Measurements from ENCODE around the gene RTN1.

The RTN1 gene

GRCh38 chr14:59629444-59630287 lies 240.9 kb downstream of the RTN1 start:
- H3K36me3 ChIP-seq (ENCODE audit: control insufficient read depth, low read length), result no peaks in the 10 kb centered on the region
- TF ChIP-seq, protein P1, sequence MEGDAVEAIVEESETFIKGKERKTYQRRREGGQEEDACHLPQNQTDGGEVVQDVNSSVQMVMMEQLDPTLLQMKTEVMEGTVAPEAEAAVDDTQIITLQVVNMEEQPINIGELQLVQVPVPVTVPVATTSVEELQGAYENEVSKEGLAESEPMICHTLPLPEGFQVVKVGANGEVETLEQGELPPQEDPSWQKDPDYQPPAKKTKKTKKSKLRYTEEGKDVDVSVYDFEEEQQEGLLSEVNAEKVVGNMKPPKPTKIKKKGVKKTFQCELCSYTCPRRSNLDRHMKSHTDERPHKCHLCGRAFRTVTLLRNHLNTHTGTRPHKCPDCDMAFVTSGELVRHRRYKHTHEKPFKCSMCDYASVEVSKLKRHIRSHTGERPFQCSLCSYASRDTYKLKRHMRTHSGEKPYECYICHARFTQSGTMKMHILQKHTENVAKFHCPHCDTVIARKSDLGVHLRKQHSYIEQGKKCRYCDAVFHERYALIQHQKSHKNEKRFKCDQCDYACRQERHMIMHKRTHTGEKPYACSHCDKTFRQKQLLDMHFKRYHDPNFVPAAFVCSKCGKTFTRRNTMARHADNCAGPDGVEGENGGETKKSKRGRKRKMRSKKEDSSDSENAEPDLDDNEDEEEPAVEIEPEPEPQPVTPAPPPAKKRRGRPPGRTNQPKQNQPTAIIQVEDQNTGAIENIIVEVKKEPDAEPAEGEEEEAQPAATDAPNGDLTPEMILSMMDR (IDR thresholded peaks at IDR 0.05; ENCODE audit: low read depth, low read length, poor library complexity, severe bottlenecking), result no peak
- no peak for TF ChIP-seq EZH2phosphoT487 (IDR thresholded peaks at IDR 0.05; ENCODE audit: borderline replicate concordance, low read length)
- no peak overlapping the region for H3K4me3 ChIP-seq (ENCODE audit: low read length)
- no peaks in the 10 kb centered on the region for H3K79me2 ChIP-seq (ENCODE audit: control insufficient read depth, low read length)
- H3K4me2 ChIP-seq (ENCODE audit: low read length), result no peak overlapping the region
- H3K9me3 ChIP-seq (ENCODE audit: control insufficient read depth, insufficient read depth, low read length), result no peaks in the 10 kb centered on the region
- no peaks in the 10 kb centered on the region for H3K4me1 ChIP-seq (ENCODE audit: control insufficient read depth, low read length)
- no peaks in the 10 kb centered on the region for H3F3A ChIP-seq (ENCODE audit: control insufficient read depth, insufficient read depth)
- no peaks in the 10 kb centered on the region for H3K9me2 ChIP-seq (replicated peaks; ENCODE audit: control insufficient read depth, low read length)
- H4K20me1 ChIP-seq (ENCODE audit: control insufficient read depth, insufficient read depth, low read depth, low read length), result no peaks in the 10 kb centered on the region
- peaks cover 11% of the 10 kb centered on the region; the same call in 1 of the 2 replicates for H3K27me3 ChIP-seq (ENCODE audit: control insufficient read depth, low read length)
- no peak overlapping the region for H3K27ac ChIP-seq (ENCODE audit: low read depth, low read length)

DNA sequence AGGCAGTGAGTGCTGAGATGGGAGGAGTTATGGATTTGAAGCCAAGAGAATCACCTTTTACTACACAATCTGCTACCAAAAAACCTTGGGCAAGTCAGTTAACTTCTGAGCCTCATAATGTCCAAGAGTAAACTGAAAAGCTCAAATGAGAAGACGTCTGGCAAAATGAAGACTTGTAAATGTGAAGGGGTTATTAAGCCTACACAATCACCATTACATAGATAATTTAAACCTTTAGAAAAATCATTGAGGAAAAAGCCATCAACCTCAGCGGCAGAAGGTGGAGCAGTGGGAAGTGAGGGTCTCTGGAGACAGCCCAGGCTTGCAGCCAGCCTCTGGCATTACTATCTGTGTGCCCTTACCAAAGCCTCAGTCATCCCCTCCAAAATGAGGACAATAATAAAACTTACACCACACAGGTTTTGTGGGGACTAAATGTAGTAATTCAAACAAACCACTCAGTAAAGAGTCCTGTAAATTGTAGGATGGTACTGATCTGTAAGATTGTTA lies 243.5 kb downstream of the RTN1 start:
- H3K27me3 ChIP-seq (ENCODE audit: control insufficient read depth, low read length), result peaks cover 7% of the 10 kb centered on the region; the same call in 1 of the 2 replicates

GRCh38 chr14:59622631-59623030 lies 247.9 kb downstream of the RTN1 start:
- H3K9me3 ChIP-seq (ENCODE audit: control insufficient read depth, insufficient read depth, low read length), result no peaks in the 10 kb centered on the region
- H3K9me2 ChIP-seq (replicated peaks; ENCODE audit: control insufficient read depth, low read length), result no peaks in the 10 kb centered on the region; the same call in 1 of the 2 replicates
- no peak overlapping the region for H3K4me2 ChIP-seq (ENCODE audit: low read length)
- no peak overlapping the region for H3K4me3 ChIP-seq (ENCODE audit: low read length)
- no peaks in the 10 kb centered on the region for H3K36me3 ChIP-seq (ENCODE audit: control insufficient read depth, low read length)
- H3K27ac ChIP-seq (ENCODE audit: low read depth, low read length), result no peak overlapping the region
- TF ChIP-seq EZH2phosphoT487 (IDR thresholded peaks at IDR 0.05; ENCODE audit: borderline replicate concordance, low read length), result no peak
- TF ChIP-seq, protein P1 (IDR thresholded peaks at IDR 0.05; ENCODE audit: low read depth, low read length, poor library complexity, severe bottlenecking), result no peak
- no peaks in the 10 kb centered on the region for H3K4me1 ChIP-seq (ENCODE audit: control insufficient read depth, low read length)
- H3K27me3 ChIP-seq (ENCODE audit: control insufficient read depth, low read length), result 0 out of 2 replicates have a peak, but pooled peaks cover 3% of the 10 kb centered on the region
- no peaks in the 10 kb centered on the region for H4K20me1 ChIP-seq (ENCODE audit: control insufficient read depth, insufficient read depth, low read depth, low read length)
- no peaks in the 10 kb centered on the region for H3F3A ChIP-seq (ENCODE audit: control insufficient read depth, insufficient read depth)
- no peaks in the 10 kb centered on the region for H3K79me2 ChIP-seq (ENCODE audit: control insufficient read depth, low read length)

More for the DNA sequence above, 243.5 kb downstream of the RTN1 start:
- Histone ChIP-seq H3K4me2 (ENCODE audit: low read length) (no peak overlapping the region), H3K4me3 (ENCODE audit: low read length) (no peak overlapping the region), H3K9me2 (replicated peaks; ENCODE audit: control insufficient read depth, low read length) (no peaks in the 10 kb centered on the region; the same call in 1 of the 2 replicates), H3K4me1 (ENCODE audit: control insufficient read depth, low read length) (no peaks in the 10 kb centered on the region), H4K20me1 (ENCODE audit: control insufficient read depth, insufficient read depth, low read depth, low read length) (no peaks in the 10 kb centered on the region), H3K27ac (ENCODE audit: low read depth, low read length) (no peak overlapping the region), H3K36me3 (ENCODE audit: control insufficient read depth, low read length) (no peaks in the 10 kb centered on the region), H3K9me3 (ENCODE audit: control insufficient read depth, insufficient read depth, low read length) (no peaks in the 10 kb centered on the region), H3F3A (ENCODE audit: control insufficient read depth, insufficient read depth) (no peaks in the 10 kb centered on the region), H3K79me2 (ENCODE audit: control insufficient read depth, low read length) (no peaks in the 10 kb centered on the region)
- TF ChIP-seq, protein P1 (IDR thresholded peaks at IDR 0.05; ENCODE audit: low read depth, low read length, poor library complexity, severe bottlenecking), result no peak
- TF ChIP-seq EZH2phosphoT487 (IDR thresholded peaks at IDR 0.05; ENCODE audit: borderline replicate concordance, low read length), result no peak
